Suppressor macrophage (primary cell): ENCODE data around the gene MPP3.
"Not testable (repeated sequence)": the region's sequence is repeated elsewhere in the genome, so short reads cannot be mapped to it uniquely, and the experiment has no call there.

Source experiments
- DNase-seq, 4 experiments: peaks; one replicate each; pipeline ENCODE4 v3.0.0-alpha.2; 2020 to 2022
- total RNA-seq, 17 experiments: gene quantifications; one replicate each; lab custom pipeline; 2026; ENCODE audit warnings: mixed read lengths in 6 of 17, inconsistent platforms in 3 of 17; lab: John Stamatoyannopoulos, UW

The MPP3 gene
- 0.05 to 3.2 (median 0.51) reads per million in 17 experiments for total RNA-seq

- peak; percentile 41 to 79 (median 58) for DNase-seq
These were observed at the start of gene MPP3 for GRCh38 chr17:43832976-43833829. Gene MPP3 (minus strand): TSS chr17:43833146. CDS start chr17:43831906, 1,240 bp downstream.

DNA sequence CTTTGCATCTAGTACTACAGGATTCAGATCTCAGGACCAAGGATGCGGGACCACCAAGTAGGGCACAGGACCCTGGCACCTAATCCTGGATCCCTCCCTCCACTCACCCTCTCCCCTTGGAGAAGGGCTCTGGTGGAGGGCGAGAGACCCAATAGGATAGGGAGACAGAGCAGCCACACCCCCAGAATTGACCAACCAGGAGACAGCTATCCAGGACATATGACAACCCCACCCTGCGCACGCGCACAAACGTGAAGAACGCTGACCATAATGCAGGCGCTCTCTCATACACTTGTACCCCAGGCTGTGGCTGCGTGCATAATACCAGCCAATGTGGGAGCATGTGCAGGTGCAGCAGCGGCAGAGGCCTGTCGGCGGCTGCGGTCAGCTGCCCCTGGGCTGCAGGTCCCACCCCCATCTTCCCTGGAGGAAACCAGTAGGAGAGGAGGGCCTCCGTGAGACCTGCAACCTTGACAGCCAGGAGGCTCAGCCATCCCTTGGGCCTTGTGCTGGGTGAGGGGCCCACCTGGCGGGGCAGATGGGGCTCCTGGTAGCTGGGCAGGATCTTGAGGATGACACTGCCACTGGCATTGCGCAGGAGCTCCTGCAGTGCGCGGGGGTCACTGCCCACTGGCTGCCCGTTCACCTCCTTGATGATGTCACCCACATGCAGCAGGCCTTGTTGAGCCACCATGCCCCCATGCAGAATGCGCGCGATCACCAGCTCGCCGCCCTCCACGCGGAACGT is 49.0 kb upstream of the MPP3 start:
- no peak for DNase-seq

GRCh38 chr17:43881181-43881580 is 48.2 kb upstream of the MPP3 start:
- DNase-seq = no peak

DNA sequence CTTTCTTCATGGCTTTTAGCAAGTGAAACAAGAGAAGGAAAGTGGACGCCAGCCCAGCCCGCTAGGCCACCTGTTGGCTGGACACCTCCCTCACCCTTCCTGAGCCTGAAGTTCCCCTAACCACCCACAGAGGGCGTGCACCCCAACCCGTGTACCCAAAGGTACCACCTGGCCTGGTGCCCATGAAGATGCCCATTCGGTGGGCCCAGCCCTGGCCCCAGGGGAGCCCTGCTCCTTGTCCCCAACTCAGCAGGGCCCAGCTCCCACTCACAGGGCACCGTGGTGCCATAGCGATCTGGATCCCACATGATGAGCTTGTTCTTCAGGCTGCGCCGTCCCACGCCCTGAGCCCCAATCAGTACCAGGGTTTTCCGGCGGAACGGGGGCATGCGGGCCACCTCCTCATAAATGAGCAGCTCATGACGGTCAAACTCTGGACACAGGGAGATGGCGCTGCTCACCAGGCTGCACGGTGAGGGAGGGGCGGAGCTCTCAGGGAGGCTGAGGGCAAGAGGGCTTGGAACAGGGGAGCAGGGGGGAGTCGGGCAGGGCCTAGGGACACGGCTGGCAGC is 47.6 kb upstream of the MPP3 start:
- peak; percentile 25 to 58 (median 36) for DNase-seq

DNA sequence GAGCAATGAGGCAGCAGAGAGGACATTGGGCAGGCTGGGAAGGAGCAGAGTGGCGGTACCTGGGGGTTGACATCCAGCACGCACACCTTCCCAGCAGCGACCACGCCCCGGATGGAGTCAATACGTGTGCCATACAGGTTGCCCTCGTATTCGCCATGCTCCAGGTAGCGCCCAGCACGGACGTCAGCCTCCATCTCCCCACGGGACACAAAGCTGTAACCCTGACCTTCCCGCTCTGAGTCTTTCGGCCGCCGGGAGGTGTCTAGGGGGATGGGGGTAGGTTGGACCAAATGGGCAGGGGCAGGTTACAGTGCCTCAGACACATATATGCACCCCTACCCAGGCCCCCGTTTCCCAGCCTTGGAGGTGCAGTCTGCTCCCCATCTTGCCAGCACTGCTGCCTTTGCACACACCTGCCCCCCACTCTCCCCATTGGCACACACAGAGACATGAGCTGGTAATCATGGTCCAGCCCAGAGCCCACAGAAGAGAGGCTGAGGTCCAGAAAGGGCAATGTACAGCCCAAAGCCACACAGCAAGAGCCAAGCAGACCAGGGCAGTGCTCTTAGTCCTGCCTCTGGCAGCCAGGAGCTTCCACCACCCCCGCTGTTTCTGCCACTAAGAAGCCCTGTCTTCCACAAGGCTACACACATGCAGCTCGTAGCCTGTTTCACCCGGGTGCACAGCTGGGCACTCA is 46.9 kb upstream of the MPP3 start:
- DNase-seq = no peak

DNA sequence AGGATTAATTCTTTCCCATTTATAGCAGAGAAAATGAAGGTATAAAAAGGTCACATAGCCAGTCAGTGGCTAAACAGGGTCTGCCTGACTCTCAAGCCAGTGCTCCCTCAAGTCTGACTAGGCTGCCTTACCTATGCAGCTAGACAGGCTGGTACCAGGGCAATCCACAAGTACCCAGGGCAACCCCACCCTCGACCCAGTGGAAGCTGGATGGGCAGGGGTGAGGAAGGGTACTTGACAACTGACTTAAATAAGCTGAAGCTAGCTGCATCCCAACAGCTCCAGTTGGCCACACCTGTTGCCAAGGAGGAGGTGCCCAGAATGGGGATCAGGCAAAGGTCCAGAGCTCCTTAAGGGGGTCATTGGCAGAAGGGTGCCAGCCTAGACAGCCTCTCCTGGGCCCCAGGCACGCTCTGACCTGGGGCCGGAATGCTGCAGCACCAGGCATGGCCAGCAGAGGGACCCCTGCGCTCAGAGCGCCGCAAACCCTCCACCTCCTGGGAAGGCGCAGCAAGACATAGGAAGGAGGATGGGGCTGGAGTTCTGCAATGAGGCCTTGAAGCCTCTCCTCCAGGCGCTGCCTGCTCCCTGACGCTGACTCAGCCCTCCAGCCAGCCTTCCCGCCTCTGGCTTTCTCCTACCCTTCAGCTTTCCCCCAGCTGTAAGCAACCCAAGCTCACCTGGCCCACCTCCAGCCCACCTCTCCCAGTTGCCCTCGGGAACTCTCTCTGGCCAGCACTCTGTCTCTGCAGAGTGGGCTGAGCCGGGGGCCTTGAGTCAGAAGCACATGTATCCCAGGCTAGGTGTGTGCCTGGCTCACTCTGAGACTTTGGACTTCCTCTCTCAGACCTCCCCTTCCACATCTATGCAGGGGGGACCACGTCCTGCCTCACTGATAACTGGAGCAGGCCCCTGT is 45.6 kb upstream of the MPP3 start:
- peak; percentile 74 to 88 (median 84) for DNase-seq

DNA sequence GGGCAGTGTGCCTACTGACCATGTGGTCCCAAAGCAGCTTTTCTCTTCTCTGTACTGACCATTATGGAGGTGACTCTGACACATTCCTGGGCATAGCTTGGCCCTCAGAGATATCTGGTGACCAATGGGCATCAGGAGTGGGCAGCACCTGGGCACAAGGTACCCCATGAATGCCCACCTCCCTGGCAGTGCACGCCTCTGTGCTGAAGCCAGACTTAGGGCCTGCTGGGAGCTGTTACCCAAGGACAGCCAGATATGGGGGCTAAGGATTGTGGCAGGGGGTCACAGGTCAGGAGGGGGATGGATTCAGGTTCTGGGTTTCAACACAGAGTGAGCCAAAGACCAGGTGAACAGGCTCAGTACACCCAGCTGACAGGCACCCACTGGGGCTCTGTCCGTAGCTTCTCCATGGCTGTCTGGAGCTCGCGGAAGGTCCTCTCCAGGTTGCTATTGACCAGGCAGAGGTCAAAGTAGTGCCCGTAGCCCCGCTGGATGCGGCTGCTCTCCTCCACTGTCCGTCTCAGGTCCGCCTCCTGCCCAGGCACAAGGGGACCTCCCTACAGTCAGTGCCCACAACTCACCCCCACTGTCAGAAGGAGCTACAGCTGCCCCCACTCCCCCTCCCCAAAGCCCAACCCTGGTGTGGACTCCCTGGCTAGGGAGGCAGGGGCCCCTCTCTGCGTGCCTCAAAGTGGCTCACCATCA is 44.7 kb upstream of the MPP3 start:
- no peak for DNase-seq

GRCh38 chr17:43877031-43877430 is 44.1 kb upstream of the MPP3 start:
- DNase-seq = no peak

DNA sequence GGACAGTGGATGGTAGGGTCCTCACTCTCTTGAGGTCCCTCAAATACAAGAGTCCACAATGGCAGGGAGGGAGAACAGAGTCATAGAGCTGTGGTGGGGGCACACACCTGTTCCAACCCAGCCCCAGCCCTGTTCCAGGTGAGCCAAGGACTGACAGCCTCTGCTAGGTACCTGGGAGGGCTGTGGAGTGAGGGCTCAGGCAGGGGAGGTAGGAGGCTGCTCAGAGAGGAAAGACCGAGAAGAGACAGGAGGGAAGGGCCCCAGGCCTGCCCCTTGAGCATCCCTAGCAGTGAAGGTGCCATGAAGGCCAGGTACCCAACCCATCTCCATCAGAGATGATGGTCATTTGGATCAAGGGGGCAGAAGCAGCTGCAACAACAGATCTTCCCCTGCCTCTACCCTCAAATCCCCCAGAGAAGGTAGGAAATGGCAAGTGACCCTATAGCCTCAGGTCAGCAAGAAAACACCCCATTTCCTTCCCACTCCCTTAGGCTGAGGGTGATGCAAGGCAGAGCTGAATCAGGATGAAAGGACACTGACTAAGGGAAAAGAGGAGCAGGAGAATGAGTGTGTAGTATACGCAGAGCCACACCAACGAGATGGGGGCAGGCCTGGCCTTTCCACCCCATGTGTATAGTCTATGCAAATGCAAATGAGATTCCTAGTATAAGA is 42.7 kb upstream of the MPP3 start:
- no peak for DNase-seq

- DNase-seq = no peak
These were observed 41.3 kb upstream of the MPP3 start for GRCh38 chr17:43874293-43874692.

GRCh38 chr17:43873815-43874214 is 40.9 kb upstream of the MPP3 start:
- DNase-seq = no peak

DNA sequence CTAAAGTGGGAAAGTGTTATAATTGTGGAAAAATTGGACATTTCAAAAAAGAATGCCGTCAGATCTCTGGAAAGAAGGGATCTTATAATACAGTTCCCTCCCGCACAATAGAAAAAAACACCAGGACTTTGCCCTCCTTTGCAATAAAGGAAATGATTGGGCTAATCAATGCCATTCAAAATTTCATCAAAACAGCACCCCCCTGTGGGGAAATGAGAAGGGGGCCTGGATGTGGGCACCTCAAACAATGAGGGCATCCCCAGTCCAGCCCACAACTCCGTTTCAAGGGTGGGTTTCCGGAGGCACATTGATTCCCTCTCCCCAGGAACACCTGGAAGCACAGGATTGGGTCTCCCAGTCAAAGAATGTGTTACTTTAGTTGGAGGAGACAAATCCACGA is 40.1 kb upstream of the MPP3 start:
- DNase-seq = no peak

GRCh38 chr17:43871946-43872690 is 39.2 kb upstream of the MPP3 start:
- no peak for DNase-seq

DNA sequence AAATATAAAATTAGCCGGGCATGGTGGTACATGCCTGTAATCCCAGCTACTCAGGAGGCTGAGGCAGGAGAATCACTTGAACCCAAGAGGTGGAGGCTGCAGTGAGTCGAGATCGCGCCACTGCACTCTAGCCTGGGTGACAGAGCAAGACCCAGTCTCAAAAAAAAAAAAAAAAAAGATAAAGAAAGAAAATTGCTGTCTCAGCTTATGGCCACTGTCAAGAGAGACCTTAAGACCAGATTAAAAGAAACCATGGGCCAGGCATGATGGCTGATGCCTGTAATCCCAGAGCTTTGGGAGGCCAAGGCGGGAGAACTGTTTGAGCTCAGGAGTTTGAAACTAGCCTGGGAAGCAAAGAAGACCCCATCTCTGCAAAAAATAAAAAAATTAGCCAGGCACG is 36.1 kb upstream of the MPP3 start:
- DNase-seq = not testable (repeated sequence)

GRCh38 chr17:43868226-43868994 is 35.5 kb upstream of the MPP3 start:
- peak; percentile 66 to 82 (median 76) for DNase-seq

DNA sequence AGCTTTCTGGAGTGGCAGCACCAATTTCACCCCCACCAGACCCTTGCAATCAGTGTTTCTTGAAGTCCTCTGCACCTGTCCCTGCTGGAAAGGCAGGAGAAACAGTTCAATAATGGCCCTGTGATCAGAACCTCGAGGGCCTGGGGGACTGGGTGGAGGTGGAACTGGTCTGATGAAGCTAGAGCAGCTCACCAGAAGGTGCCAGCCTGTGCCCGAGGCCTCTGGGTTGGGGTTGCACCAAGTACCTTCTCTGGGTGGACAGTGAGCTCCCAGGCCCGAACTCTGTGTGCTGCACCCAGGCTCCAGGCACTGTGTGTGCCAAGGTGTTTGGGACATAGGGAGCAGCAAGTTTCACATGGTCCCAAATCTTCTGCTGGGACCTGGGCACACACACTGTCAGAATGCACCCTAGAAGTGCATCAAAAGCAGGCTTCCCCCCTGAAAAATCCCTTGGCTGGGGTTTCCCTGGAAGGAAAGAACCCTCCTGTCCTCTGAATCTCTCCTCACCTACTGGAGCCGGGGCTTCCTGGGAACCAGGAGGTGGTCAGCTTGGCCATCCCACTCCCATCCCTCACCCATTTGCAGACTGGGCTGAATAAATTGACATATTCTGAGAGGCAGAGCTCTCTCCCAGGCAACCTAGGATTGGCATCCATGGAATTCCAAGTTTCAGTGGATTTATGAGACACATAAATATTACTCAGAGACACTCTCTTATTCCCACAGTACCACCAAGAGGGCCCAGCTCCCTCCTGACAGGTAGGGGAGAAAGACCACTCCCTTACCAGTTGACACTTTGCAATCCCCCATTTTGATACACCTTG is 31.4 kb upstream of the MPP3 start:
- DNase-seq = no peak

- no peak for DNase-seq
These were observed 29.0 kb upstream of the MPP3 start for GRCh38 chr17:43861960-43862359.
